DOHH2 (cell line): Measurements from ENCODE around the gene KIF3B.
"Not testable (repeated sequence)": the region's sequence is repeated elsewhere in the genome, so short reads cannot be mapped to it uniquely, and the experiment has no call there.

ENCODE experiments used
- H3F3A ChIP-seq: fragments of 200-600 bp; sonication (generic), shearing (Covaris generic); 2 replicates; pipeline ENCODE4 v1.6.0; 2016; ENCODE audit warnings: antibody characterized with exemption, mild to moderate bottlenecking; ENCODE audit not compliant: control insufficient read depth, insufficient read depth
- H3K27ac ChIP-seq: fragments of 200-600 bp; sonication (generic); 2 replicates; pipeline ENCODE4 v1.5.1; 2014; ENCODE audit warnings: low read depth, mild to moderate bottlenecking, low read length, moderate library complexity
- H3K27me3 ChIP-seq: fragments of 200-600 bp; sonication (generic); 2 replicates; pipeline ENCODE4 v1.6.1; 2014; ENCODE audit warnings: mild to moderate bottlenecking, low read length, mixed read lengths; ENCODE audit not compliant: control insufficient read depth
- H3K36me3 ChIP-seq: fragments of 200-600 bp; sonication (generic); 2 replicates; pipeline ENCODE4 v1.6.1; 2014; ENCODE audit warnings: mild to moderate bottlenecking, low read length, moderate library complexity, mixed read lengths; ENCODE audit not compliant: control insufficient read depth
- H3K4me1 ChIP-seq: fragments of 200-600 bp; sonication (generic); 2 replicates; pipeline ENCODE4 v1.6.1; 2014; ENCODE audit warnings: mild to moderate bottlenecking, low read length, mixed read lengths; ENCODE audit not compliant: control insufficient read depth
- H3K4me2 ChIP-seq: fragments of 200-600 bp; sonication (generic); 2 replicates; pipeline ENCODE4 v1.6.0; 2014; ENCODE audit warnings: mild to moderate bottlenecking, low read length, moderate library complexity
- H3K4me3 ChIP-seq: fragments of 200-600 bp; sonication (generic); 2 replicates; pipeline ENCODE4 v1.5.1; 2014; ENCODE audit warnings: mild to moderate bottlenecking, low read length, mixed read lengths
- H3K79me2 ChIP-seq: fragments of 200-600 bp; sonication (generic); 2 replicates; pipeline ENCODE4 v1.6.1; 2014; ENCODE audit warnings: mild to moderate bottlenecking, low read length, mixed read lengths; ENCODE audit not compliant: control insufficient read depth
- H3K9me2 ChIP-seq: fragments of 200-600 bp; sonication (generic); replicated peaks from 2 replicates; pipeline ENCODE4 v1.6.1; 2014; ENCODE audit warnings: mild to moderate bottlenecking, low read length, mixed read lengths; ENCODE audit not compliant: control insufficient read depth
- H3K9me3 ChIP-seq: fragments of 200-600 bp; sonication (generic); 2 replicates; pipeline ENCODE4 v1.6.1; 2014; ENCODE audit warnings: antibody characterized with exemption, low read length, mixed read lengths; ENCODE audit not compliant: control insufficient read depth, insufficient read depth
- H4K20me1 ChIP-seq: fragments of 200-600 bp; sonication (generic); 2 replicates; pipeline ENCODE4 v1.6.0; 2014; ENCODE audit warnings: low read depth, mild to moderate bottlenecking, antibody characterized with exemption, low read length, moderate library complexity; ENCODE audit not compliant: control insufficient read depth, insufficient read depth
- EZH2phosphoT487 ChIP-seq: fragments of 200-600 bp; sonication (generic); IDR thresholded peaks from 2 replicates; pipeline ENCODE4 v1.6.1; 2017; ENCODE audit warnings: borderline replicate concordance, mild to moderate bottlenecking, antibody characterized with exemption, low read length, moderate library complexity, mixed read lengths
- TF ChIP-seq, protein P1 (sequence below): fragments of 200-600 bp; sonication (generic); IDR thresholded peaks from one replicate; pipeline ENCODE4 v1.5.1; 2014; ENCODE audit warnings: antibody characterized with exemption, mild to moderate bottlenecking, low read depth, low read length; ENCODE audit not compliant: poor library complexity, severe bottlenecking

The KIF3B gene

DNA sequence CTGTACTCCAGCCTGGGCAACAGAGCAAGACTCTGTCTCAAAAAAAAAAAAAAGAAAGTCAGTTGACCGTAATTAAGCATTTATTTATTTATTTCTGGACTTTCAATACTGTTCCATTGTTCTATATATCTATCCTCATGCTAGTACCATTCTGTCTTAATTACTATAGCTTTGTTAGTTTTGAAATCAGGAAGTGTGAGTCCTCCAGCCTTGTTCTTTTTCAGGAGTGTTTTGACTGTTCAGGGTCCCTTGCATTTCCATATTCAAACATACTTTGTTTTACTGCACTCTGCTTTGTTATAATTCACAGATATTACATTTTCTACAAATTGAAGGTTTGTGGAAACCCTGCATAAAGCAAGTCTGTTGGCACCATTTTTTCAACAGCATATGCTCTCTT, 43.9 kb downstream of the KIF3B start:
- H3K9me3 ChIP-seq: no peaks in the 10 kb centered on the region
- peak overlapping the region; percentile 2; the same call in 1 of the 2 replicates for H3K4me2 ChIP-seq
- H3K4me1 ChIP-seq: peaks cover 16% of the 10 kb centered on the region
- H3K79me2 ChIP-seq: no peaks in the 10 kb centered on the region
- no peak for TF ChIP-seq EZH2phosphoT487
- TF ChIP-seq, protein P1, sequence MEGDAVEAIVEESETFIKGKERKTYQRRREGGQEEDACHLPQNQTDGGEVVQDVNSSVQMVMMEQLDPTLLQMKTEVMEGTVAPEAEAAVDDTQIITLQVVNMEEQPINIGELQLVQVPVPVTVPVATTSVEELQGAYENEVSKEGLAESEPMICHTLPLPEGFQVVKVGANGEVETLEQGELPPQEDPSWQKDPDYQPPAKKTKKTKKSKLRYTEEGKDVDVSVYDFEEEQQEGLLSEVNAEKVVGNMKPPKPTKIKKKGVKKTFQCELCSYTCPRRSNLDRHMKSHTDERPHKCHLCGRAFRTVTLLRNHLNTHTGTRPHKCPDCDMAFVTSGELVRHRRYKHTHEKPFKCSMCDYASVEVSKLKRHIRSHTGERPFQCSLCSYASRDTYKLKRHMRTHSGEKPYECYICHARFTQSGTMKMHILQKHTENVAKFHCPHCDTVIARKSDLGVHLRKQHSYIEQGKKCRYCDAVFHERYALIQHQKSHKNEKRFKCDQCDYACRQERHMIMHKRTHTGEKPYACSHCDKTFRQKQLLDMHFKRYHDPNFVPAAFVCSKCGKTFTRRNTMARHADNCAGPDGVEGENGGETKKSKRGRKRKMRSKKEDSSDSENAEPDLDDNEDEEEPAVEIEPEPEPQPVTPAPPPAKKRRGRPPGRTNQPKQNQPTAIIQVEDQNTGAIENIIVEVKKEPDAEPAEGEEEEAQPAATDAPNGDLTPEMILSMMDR: no peak
- no peaks in the 10 kb centered on the region for H3K9me2 ChIP-seq
- peaks cover 14% of the 10 kb centered on the region; the same call in 1 of the 2 replicates for H3F3A ChIP-seq
- 0 out of 2 replicates have a peak overlapping the region, but pooled peaks have one; percentile 20 for H3K27ac ChIP-seq
- no peaks in the 10 kb centered on the region for H3K27me3 ChIP-seq
- H3K4me3 ChIP-seq: no peak overlapping the region
- peaks cover 44% of the 10 kb centered on the region for H3K36me3 ChIP-seq
- no peaks in the 10 kb centered on the region for H4K20me1 ChIP-seq

DNA sequence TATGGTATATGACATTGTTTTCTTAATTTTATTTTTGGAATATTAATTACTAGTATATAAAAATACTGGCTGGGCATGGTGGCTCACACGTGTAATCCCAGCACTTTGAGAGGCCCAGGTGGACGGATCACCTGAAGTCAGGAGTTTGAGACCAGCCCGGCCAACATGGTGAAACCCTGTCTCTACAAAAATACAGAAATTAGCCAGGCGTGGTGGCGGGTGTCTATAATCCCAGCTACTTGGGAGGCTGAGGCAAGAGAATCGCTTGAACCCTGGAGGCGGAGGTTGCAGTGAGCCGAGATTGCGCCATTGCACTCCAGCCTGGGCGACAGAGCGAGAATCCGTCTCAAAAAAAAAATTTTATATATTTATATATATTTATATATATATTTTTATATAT, 44.8 kb downstream of the KIF3B start:
- not testable (repeated sequence) for H4K20me1 ChIP-seq, H3K9me2 ChIP-seq, H3K9me3 ChIP-seq, H3K27me3 ChIP-seq, H3K79me2 ChIP-seq, H3K4me3 ChIP-seq, H3K4me2 ChIP-seq, H3K27ac ChIP-seq
- peaks cover 44% of the 10 kb centered on the region for H3K36me3 ChIP-seq
- H3K4me1 ChIP-seq: peaks cover 16% of the 10 kb centered on the region
- H3F3A ChIP-seq: peaks cover 13% of the 10 kb centered on the region; the same call in 1 of the 2 replicates

DNA sequence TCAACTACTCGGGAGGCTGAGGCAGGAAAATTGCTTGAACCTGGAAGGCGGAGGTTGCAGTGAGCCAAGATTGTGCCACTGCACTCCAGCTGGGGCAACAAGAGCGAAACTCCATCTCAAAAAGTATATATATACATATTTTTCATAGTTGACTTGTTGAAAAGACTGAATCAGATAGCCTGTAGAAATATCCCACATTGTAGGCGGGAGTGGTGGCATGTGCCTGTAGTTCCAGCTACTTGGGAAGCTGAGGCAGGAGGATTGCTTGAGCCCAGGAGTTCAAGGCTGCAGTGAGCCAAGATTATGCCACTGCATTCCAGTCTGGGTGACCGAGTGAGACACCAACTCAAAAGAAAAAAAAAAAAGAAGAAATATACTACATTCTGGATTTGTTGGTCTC, 46.3 kb downstream of the KIF3B start:
- H3K79me2 ChIP-seq, H4K20me1 ChIP-seq, H3K27ac ChIP-seq, H3K27me3 ChIP-seq, H3K9me3 ChIP-seq, H3K4me3 ChIP-seq, H3K9me2 ChIP-seq, H3K4me2 ChIP-seq: not testable (repeated sequence)
- Histone ChIP-seq H3K4me1 (peaks cover 16% of the 10 kb centered on the region), H3K36me3 (peaks cover 38% of the 10 kb centered on the region), H3F3A (peaks cover 10% of the 10 kb centered on the region; the same call in 1 of the 2 replicates)

DNA sequence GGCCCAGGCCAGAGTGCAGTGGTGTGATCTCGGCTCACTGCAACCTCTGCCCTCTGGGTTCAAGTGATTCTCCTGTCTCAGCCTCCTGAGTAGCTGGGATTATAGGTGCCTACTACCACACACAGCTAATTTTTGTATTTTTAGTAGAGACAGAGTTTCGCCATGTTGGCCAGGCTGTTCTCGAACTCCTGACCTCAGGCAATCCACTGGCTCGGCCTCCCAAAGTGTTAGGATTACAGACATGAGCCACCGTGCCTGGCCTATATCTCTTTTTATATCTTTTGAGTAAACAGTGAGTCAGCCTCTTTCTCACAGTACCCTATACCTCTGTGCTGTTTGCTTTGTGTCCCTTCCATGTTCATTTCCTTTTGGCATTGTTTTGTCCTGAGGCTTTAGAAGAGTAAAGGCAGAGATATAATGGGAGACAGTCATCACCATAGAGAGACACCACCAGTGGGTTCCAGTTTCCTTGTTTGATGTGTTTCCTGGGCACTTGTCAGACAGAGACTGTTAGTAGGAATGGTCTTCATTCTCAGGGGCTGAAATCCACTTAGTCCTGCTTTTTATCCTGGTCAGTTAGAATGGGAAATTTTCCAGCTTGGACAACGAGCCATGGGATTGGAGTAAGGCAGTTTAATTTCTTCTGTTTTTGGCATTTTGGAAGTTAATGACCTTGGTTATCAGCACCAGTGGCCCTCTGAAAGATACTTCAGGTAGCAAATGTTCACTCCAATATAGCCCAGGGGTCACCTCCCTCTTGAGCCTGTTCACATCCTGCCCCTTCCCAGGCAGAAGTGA, 48.5 kb downstream of the KIF3B start:
- Histone ChIP-seq H3K4me3 (no peak overlapping the region), H3K9me3 (no peaks in the 10 kb centered on the region), H3K4me2 (no peak overlapping the region), H3K4me1 (peaks cover 11% of the 10 kb centered on the region), H3K27me3 (no peaks in the 10 kb centered on the region), H3K27ac (no peak overlapping the region), H3K9me2 (no peaks in the 10 kb centered on the region), H3K79me2 (no peaks in the 10 kb centered on the region), H3F3A (peaks cover 7% of the 10 kb centered on the region; the same call in 1 of the 2 replicates), H3K36me3 (peaks cover 37% of the 10 kb centered on the region), H4K20me1 (no peaks in the 10 kb centered on the region)
- TF ChIP-seq, protein P1: no peak
- TF ChIP-seq EZH2phosphoT487: no peak
